WTC11 (cell line): ENCODE results near the gene DNM1. TPM values are rescaled to one million over a fixed set of nuclear protein-coding genes. Genes with fewer than 3 reads are reported as not detected.

Experiments used
- ATAC-seq: fragments of 200-7000 bp; cut with Tn5 transposase; 2 replicates; pipeline ENCODE4 v1.10.0; 2021; ENCODE audit warnings: mild to moderate bottlenecking, moderate library complexity
- CTCF ChIA-PET: fragments of 300-600 bp; sonication (Branson Sonifier 250); formaldehyde crosslinking; loops from one replicate; lab custom pipeline; 2021; ENCODE audit warnings: antibody characterized with exemption; lab: Charles Lee
- POLR2A ChIA-PET: fragments of 350-600 bp; sonication (Branson Sonifier 250); formaldehyde crosslinking; loops from one replicate; lab custom pipeline; 2021; ENCODE audit warnings: antibody characterized with exemption; lab: Charles Lee
- DNase-seq: peaks from one replicate; pipeline ENCODE4 v3.0.0; 2021; ENCODE audit warnings: low spot score
- H3K27ac Mint-ChIP-seq: 2 replicates; pipeline ENCODE4 v1.8.0; 2021; ENCODE audit warnings: mixed read lengths
- H3K27me3 Mint-ChIP-seq: 2 replicates; pipeline ENCODE4 v1.8.0; 2021; ENCODE audit warnings: low read depth, mild to moderate bottlenecking, moderate library complexity, mixed read lengths
- H3K36me3 Mint-ChIP-seq: 2 replicates; pipeline ENCODE4 v1.8.0; 2021; ENCODE audit warnings: mixed read lengths
- H3K4me1 Mint-ChIP-seq: 2 replicates; pipeline ENCODE4 v1.8.0; 2022; ENCODE audit warnings: mixed read lengths
- H3K4me3 Mint-ChIP-seq: 2 replicates; pipeline ENCODE4 v1.8.0; 2021; ENCODE audit warnings: mild to moderate bottlenecking, moderate library complexity, mixed read lengths
- H3K9me3 Mint-ChIP-seq: 2 replicates; pipeline ENCODE4 v1.8.0; 2021; ENCODE audit warnings: mixed read lengths
- CREB1 ChIP-seq: sonication (generic); formaldehyde crosslinking; IDR thresholded peaks from 2 replicates; pipeline ENCODE4 v1.8.0; 2023; ENCODE audit warnings: mild to moderate bottlenecking, missing genetic modification reagents
- CREM ChIP-seq: sonication (generic); formaldehyde crosslinking; IDR thresholded peaks from 2 replicates; pipeline ENCODE4 v1.8.1; 2022; ENCODE audit warnings: mild to moderate bottlenecking, missing genetic modification reagents, moderate library complexity
- EMX1 ChIP-seq: fragments of 250-450 bp; sonication (Bioruptor Pico); IDR thresholded peaks from 2 replicates; pipeline ENCODE4 v1.8.0; 2021; ENCODE audit warnings: mild to moderate bottlenecking
- FOXJ3 ChIP-seq: sonication (generic); formaldehyde crosslinking; IDR thresholded peaks from 2 replicates; pipeline ENCODE4 v1.9.0; 2021; ENCODE audit warnings: missing genetic modification reagents, mild to moderate bottlenecking, borderline replicate concordance
- HMGA2 ChIP-seq: fragments of 250-450 bp; sonication (Bioruptor Pico); IDR thresholded peaks from 2 replicates; pipeline ENCODE4 v1.4.0; 2021; ENCODE audit warnings: mild to moderate bottlenecking, moderate library complexity
- IRF2 ChIP-seq: sonication (generic); formaldehyde crosslinking; IDR thresholded peaks from 2 replicates; pipeline ENCODE4 v1.8.0; 2022; ENCODE audit warnings: low read depth, missing genetic modification reagents, borderline replicate concordance
- NFATC4 ChIP-seq: fragments of 250-450 bp; sonication (Bioruptor Pico); IDR thresholded peaks from 2 replicates; pipeline ENCODE4 v1.9.0; 2021; ENCODE audit warnings: mild to moderate bottlenecking
- NFYB ChIP-seq: sonication (generic); formaldehyde crosslinking; conservative IDR thresholded peaks from 2 replicates; pipeline ENCODE4 v1.8.0; 2022; ENCODE audit warnings: low read depth, missing genetic modification reagents
- TCF7 ChIP-seq: sonication (generic); formaldehyde crosslinking; IDR thresholded peaks from 2 replicates; pipeline ENCODE4 v1.8.0; 2022; ENCODE audit warnings: mild to moderate bottlenecking, low read depth, missing genetic modification reagents, moderate library complexity
- TEAD4 ChIP-seq: sonication (generic); formaldehyde crosslinking; IDR thresholded peaks from 2 replicates; pipeline ENCODE4 v1.8.0; 2022; ENCODE audit warnings: mild to moderate bottlenecking, missing genetic modification reagents
- total RNA-seq: library from RNA; stranded (reverse); gene quantifications from 3 replicates; pipeline ENCODE4 v1.2.3, GENCODE V29; 2021
- TF ChIP-seq, protein P1 (sequence below): sonication (generic); formaldehyde crosslinking; IDR thresholded peaks from 2 replicates; pipeline ENCODE4 v1.8.0; 2023; ENCODE audit warnings: mild to moderate bottlenecking, missing genetic modification reagents
- TF ChIP-seq, protein P2 (sequence below): sonication (generic); formaldehyde crosslinking; IDR thresholded peaks from 2 replicates; pipeline ENCODE4 v1.8.0; 2022; ENCODE audit warnings: mild to moderate bottlenecking, missing genetic modification reagents
- TF ChIP-seq, protein P3 (sequence below): sonication (generic); formaldehyde crosslinking; IDR thresholded peaks from 2 replicates; pipeline ENCODE4 v1.8.0; 2023; ENCODE audit warnings: missing genetic modification reagents, mild to moderate bottlenecking, borderline replicate concordance
- TF ChIP-seq, protein P4 (sequence below): fragments of 250-450 bp; sonication (Bioruptor Pico); IDR thresholded peaks from 2 replicates; pipeline ENCODE4 v1.9.0; 2021; ENCODE audit warnings: mild to moderate bottlenecking
- TF ChIP-seq, protein P5 (sequence below): fragments of 250-450 bp; sonication (Bioruptor Pico); IDR thresholded peaks from 2 replicates; pipeline ENCODE4 v2.1.2; 2022; ENCODE audit warnings: mild to moderate bottlenecking, moderate library complexity
- TF ChIP-seq, protein P6 (sequence below): fragments of 200-600 bp; IDR thresholded peaks from 2 replicates; pipeline ENCODE4 v1.8.0; 2022; ENCODE audit warnings: antibody characterized with exemption
- TF ChIP-seq, protein P7 (sequence below): sonication (generic); formaldehyde crosslinking; IDR thresholded peaks from 2 replicates; pipeline ENCODE4 v1.8.1; 2022; ENCODE audit warnings: low read depth, mild to moderate bottlenecking, moderate library complexity, missing genetic modification reagents, borderline replicate concordance

Gene DNM1
- total RNA-seq, 1 experiment from 2014 or later: 79.0 TPM

DNA sequence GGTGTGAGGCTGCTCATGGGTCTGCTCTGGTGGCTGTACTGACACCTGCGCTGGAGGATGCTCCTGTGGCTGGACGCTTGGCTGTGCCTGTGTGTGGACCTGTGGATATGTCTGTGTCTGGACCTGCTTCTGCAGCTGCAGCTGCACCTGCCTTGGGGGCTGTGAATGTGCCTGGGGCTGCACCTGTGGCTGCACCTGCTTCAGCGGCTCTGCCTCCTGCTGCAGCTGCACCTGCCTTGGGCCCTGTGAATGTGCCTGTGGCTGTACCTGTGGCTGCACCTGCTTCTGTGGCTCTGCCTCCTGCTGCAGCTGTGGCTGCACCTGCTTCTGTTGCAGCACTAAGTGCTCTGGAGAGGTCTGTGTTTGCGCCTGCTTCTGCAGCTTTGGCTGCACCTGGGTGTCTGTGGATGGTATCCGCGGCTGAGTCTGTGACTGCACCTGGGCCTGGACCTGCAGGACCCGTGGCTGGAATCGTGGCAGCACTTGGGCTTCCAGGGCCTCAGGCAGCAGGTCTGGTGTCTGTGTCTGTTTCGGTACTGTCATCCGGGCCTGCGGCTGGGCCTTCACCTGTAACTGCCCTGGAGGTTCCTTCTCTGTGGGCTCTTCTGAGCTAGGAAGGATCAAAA lies 24.3 kb upstream of the DNM1 start (continued):
- TF ChIP-seq, protein P1, sequence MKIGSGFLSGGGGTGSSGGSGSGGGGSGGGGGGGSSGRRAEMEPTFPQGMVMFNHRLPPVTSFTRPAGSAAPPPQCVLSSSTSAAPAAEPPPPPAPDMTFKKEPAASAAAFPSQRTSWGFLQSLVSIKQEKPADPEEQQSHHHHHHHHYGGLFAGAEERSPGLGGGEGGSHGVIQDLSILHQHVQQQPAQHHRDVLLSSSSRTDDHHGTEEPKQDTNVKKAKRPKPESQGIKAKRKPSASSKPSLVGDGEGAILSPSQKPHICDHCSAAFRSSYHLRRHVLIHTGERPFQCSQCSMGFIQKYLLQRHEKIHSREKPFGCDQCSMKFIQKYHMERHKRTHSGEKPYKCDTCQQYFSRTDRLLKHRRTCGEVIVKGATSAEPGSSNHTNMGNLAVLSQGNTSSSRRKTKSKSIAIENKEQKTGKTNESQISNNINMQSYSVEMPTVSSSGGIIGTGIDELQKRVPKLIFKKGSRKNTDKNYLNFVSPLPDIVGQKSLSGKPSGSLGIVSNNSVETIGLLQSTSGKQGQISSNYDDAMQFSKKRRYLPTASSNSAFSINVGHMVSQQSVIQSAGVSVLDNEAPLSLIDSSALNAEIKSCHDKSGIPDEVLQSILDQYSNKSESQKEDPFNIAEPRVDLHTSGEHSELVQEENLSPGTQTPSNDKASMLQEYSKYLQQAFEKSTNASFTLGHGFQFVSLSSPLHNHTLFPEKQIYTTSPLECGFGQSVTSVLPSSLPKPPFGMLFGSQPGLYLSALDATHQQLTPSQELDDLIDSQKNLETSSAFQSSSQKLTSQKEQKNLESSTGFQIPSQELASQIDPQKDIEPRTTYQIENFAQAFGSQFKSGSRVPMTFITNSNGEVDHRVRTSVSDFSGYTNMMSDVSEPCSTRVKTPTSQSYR (CRISPR knock-in tag): no peak
- no peak for TF ChIP-seq HMGA2 (CRISPR knock-in tag)

DNA sequence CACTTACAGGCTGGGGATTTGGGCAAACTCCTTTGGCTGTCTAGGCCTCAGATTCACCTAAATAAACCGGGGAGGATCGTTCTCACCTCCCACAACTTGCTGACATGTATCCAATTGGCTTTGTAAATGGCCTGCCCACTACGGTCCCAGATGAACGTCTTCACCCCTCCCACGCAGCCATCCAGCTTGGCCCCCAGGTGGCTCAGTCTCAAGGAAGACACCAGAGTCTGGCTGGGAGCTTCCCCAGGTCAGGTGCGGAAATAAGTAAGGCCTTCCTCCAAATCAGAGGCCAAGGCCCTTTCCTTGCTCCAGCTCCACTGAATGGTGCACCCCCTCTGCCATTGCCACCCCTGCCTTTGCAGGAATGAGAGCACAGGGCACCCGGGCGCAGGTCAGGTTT lies 23.2 kb upstream of the DNM1 start:
- ChIA-PET CTCF (interaction anchor here (1.2 kb wide), 1 partner anchor 62 kb away, joined by 5 read pairs; no protein-coding TSS in a partner anchor), POLR2A (interaction anchor here (0.5 kb wide), 1 partner anchor 351 kb away, joined by 4 read pairs; no protein-coding TSS in a partner anchor)
- no peaks in the 10 kb centered on the region for H3K4me1 Mint-ChIP-seq
- DNase-seq (no peak), ATAC-seq (no peak)
- no peak overlapping the region for H3K27ac Mint-ChIP-seq
- no peaks in the 10 kb centered on the region for H3K27me3 Mint-ChIP-seq
- TF ChIP-seq TEAD4 (CRISPR knock-in tag): no peak
- no peak for TF ChIP-seq FOXJ3 (CRISPR knock-in tag)
- no peak for TF ChIP-seq CREM (CRISPR knock-in tag)
- TF ChIP-seq, protein P2, sequence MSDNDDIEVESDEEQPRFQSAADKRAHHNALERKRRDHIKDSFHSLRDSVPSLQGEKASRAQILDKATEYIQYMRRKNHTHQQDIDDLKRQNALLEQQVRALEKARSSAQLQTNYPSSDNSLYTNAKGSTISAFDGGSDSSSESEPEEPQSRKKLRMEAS (CRISPR knock-in tag): no peak
- H3K36me3 Mint-ChIP-seq: peaks cover 32% of the 10 kb centered on the region
- H3K9me3 Mint-ChIP-seq: no peaks in the 10 kb centered on the region
- H3K4me3 Mint-ChIP-seq: no peak overlapping the region

DNA sequence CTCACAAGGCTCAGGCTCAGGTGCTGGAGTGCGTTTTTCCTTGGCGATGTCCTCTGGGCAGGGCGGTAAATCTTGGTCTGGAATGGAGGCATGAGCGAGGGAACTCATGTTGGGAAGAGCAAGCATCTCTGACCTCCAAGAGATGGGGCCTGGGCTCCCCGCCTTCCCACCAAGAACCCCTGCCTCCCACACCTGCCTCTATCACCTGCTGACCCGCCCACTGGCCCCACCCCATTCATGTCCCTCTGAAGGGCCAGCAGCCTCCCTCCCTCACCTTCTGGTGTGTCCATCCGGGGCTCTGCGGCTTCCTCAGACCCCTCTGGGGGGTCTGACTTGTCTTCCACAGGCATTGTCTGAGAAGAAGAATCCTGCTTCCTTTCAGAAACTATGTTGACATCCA lies 22.7 kb upstream of the DNM1 start:
- Mint-ChIP-seq H3K36me3 (peaks cover 32% of the 10 kb centered on the region), H3K4me1 (no peaks in the 10 kb centered on the region), H3K9me3 (no peaks in the 10 kb centered on the region), H3K4me3 (no peak overlapping the region), H3K27me3 (no peaks in the 10 kb centered on the region), H3K27ac (no peak overlapping the region)
- CTCF ChIA-PET: no interaction called here
- ATAC-seq (no peak), DNase-seq (no peak)
- POLR2A ChIA-PET: interaction anchor here (0.5 kb wide), 1 partner anchor 351 kb away, joined by 4 read pairs; no protein-coding TSS in a partner anchor
- TF ChIP-seq, protein P3, sequence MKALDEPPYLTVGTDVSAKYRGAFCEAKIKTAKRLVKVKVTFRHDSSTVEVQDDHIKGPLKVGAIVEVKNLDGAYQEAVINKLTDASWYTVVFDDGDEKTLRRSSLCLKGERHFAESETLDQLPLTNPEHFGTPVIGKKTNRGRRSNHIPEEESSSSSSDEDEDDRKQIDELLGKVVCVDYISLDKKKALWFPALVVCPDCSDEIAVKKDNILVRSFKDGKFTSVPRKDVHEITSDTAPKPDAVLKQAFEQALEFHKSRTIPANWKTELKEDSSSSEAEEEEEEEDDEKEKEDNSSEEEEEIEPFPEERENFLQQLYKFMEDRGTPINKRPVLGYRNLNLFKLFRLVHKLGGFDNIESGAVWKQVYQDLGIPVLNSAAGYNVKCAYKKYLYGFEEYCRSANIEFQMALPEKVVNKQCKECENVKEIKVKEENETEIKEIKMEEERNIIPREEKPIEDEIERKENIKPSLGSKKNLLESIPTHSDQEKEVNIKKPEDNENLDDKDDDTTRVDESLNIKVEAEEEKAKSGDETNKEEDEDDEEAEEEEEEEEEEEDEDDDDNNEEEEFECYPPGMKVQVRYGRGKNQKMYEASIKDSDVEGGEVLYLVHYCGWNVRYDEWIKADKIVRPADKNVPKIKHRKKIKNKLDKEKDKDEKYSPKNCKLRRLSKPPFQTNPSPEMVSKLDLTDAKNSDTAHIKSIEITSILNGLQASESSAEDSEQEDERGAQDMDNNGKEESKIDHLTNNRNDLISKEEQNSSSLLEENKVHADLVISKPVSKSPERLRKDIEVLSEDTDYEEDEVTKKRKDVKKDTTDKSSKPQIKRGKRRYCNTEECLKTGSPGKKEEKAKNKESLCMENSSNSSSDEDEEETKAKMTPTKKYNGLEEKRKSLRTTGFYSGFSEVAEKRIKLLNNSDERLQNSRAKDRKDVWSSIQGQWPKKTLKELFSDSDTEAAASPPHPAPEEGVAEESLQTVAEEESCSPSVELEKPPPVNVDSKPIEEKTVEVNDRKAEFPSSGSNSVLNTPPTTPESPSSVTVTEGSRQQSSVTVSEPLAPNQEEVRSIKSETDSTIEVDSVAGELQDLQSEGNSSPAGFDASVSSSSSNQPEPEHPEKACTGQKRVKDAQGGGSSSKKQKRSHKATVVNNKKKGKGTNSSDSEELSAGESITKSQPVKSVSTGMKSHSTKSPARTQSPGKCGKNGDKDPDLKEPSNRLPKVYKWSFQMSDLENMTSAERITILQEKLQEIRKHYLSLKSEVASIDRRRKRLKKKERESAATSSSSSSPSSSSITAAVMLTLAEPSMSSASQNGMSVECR (CRISPR knock-in tag): no peak
- TF ChIP-seq, protein P4, sequence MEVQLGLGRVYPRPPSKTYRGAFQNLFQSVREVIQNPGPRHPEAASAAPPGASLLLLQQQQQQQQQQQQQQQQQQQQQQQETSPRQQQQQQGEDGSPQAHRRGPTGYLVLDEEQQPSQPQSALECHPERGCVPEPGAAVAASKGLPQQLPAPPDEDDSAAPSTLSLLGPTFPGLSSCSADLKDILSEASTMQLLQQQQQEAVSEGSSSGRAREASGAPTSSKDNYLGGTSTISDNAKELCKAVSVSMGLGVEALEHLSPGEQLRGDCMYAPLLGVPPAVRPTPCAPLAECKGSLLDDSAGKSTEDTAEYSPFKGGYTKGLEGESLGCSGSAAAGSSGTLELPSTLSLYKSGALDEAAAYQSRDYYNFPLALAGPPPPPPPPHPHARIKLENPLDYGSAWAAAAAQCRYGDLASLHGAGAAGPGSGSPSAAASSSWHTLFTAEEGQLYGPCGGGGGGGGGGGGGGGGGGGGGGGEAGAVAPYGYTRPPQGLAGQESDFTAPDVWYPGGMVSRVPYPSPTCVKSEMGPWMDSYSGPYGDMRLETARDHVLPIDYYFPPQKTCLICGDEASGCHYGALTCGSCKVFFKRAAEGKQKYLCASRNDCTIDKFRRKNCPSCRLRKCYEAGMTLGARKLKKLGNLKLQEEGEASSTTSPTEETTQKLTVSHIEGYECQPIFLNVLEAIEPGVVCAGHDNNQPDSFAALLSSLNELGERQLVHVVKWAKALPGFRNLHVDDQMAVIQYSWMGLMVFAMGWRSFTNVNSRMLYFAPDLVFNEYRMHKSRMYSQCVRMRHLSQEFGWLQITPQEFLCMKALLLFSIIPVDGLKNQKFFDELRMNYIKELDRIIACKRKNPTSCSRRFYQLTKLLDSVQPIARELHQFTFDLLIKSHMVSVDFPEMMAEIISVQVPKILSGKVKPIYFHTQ (CRISPR knock-in tag): no peak
- TF ChIP-seq IRF2: no peak
- no peak for TF ChIP-seq NFYB (CRISPR knock-in tag)
- TF ChIP-seq CREB1 (CRISPR knock-in tag): no peak
- TF ChIP-seq, protein P5, sequence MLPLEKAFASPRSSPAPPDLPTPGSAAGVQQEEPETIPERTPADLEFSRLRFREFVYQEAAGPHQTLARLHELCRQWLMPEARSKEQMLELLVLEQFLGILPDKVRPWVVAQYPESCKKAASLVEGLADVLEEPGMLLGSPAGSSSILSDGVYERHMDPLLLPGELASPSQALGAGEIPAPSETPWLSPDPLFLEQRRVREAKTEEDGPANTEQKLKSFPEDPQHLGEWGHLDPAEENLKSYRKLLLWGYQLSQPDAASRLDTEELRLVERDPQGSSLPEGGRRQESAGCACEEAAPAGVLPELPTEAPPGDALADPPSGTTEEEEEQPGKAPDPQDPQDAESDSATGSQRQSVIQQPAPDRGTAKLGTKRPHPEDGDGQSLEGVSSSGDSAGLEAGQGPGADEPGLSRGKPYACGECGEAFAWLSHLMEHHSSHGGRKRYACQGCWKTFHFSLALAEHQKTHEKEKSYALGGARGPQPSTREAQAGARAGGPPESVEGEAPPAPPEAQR: no peak
- TF ChIP-seq, protein P6, sequence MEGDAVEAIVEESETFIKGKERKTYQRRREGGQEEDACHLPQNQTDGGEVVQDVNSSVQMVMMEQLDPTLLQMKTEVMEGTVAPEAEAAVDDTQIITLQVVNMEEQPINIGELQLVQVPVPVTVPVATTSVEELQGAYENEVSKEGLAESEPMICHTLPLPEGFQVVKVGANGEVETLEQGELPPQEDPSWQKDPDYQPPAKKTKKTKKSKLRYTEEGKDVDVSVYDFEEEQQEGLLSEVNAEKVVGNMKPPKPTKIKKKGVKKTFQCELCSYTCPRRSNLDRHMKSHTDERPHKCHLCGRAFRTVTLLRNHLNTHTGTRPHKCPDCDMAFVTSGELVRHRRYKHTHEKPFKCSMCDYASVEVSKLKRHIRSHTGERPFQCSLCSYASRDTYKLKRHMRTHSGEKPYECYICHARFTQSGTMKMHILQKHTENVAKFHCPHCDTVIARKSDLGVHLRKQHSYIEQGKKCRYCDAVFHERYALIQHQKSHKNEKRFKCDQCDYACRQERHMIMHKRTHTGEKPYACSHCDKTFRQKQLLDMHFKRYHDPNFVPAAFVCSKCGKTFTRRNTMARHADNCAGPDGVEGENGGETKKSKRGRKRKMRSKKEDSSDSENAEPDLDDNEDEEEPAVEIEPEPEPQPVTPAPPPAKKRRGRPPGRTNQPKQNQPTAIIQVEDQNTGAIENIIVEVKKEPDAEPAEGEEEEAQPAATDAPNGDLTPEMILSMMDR: no peak
- TF ChIP-seq EMX1: no peak
- TF ChIP-seq, protein P7, sequence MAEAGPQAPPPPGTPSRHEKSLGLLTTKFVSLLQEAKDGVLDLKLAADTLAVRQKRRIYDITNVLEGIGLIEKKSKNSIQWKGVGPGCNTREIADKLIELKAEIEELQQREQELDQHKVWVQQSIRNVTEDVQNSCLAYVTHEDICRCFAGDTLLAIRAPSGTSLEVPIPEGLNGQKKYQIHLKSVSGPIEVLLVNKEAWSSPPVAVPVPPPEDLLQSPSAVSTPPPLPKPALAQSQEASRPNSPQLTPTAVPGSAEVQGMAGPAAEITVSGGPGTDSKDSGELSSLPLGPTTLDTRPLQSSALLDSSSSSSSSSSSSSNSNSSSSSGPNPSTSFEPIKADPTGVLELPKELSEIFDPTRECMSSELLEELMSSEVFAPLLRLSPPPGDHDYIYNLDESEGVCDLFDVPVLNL: no peak
- TF ChIP-seq TCF7 (CRISPR knock-in tag): no peak
- TF ChIP-seq NFATC4 (CRISPR knock-in tag): no peak
